ENCODE data around the gene SUZ12. TPM values are rescaled to one million over a fixed set of nuclear protein-coding genes. Genes with fewer than 3 reads are reported as not detected.
"Not testable (repeated sequence)": the region's sequence is repeated elsewhere in the genome, so short reads cannot be mapped to it uniquely, and the experiment has no call there.

Gene SUZ12
- total and polyA plus RNA-seq, 9 of the 15 experiments (the other 6 are each of a cell fraction or from before 2014, with no cell fraction given), result 19.5 to 64.3 (median 47.2) TPM

GRCh38 chr17:32021615-32021955 lies 84.8 kb downstream of the SUZ12 start:
- H3K9ac ChIP-seq (ENCODE audit: insufficient read depth in 1 of 2, low read depth in 2 of 2, low read length in 2 of 2), result 0 out of 4 replicates have a peak overlapping the region, but pooled peaks of 1 of the 2 experiments have one; percentile 4
- H3K79me2 ChIP-seq (ENCODE audit: control insufficient read depth, insufficient read depth, low read length), result no peaks in the 10 kb centered on the region
- ATAC-seq, result no peak
- H3K4me3 ChIP-seq, result no peak overlapping the region
- H2AFZ ChIP-seq (ENCODE audit: low read depth, low read length), result no peak overlapping the region
- intact Hi-C loops (cut with micrococcal nuclease) (no loop called here), in situ Hi-C loops (cut with MboI) (loop anchor here (10.0 kb wide), 1 partner anchor 977 kb away; no protein-coding TSS in a partner anchor)
- peaks cover 22% of the 10 kb centered on the region; the same call in 2 of the 3 replicates for H3K36me3 ChIP-seq (ENCODE audit: control insufficient read depth, insufficient read depth, low read length)
- WGBS (ENCODE audit: insufficient coverage, low coverage, missing lambda C conversion rate), result 84% methylated on average over 7 of the region's 7 CpGs
- FAIRE-seq, result no peak
- TF ChIP-seq GATAD2B (IDR thresholded peaks at IDR 0.05; ENCODE audit: borderline replicate concordance) (no peak), CEBPG (CRISPR knock-in tag; IDR thresholded peaks at IDR 0.05) (no peak), CEBPG (tag; conservative IDR thresholded peaks at IDR 0.05 in 1 of 2, IDR thresholded peaks at IDR 0.05 in 1 of 2) (no peak), CBX8 (IDR thresholded peaks at IDR 0.05; ENCODE audit: borderline replicate concordance, extremely low read depth, low read depth, low read length, poor library complexity, severe bottlenecking) (no peak), ZNF583 (CRISPR knock-in tag; IDR thresholded peaks at IDR 0.05) (no peak), ZBTB12 (CRISPR knock-in tag; IDR thresholded peaks at IDR 0.05) (no peak), ZNF780A (CRISPR knock-in tag; IDR thresholded peaks at IDR 0.05) (no peak), TAF15 (IDR thresholded peaks at IDR 0.05; ENCODE audit: low read depth, low read length) (no peak), ARID1B (IDR thresholded peaks at IDR 0.05) (no peak), ZNF507 (tag; conservative IDR thresholded peaks at IDR 0.05) (no peak), CSDE1 (IDR thresholded peaks at IDR 0.05) (no peak)
- H4K20me1 ChIP-seq (replicated peaks; ENCODE audit: control insufficient read depth, insufficient read depth, low read length), result no peaks in the 10 kb centered on the region
- H3K27me3 ChIP-seq (ENCODE audit: control insufficient read depth in 2 of 2, insufficient read depth in 2 of 2, low read length in 2 of 2), result no peaks in the 10 kb centered on the region
- H3K4me2 ChIP-seq (ENCODE audit: insufficient read depth, low read length), result no peak overlapping the region
- DNase-seq (ENCODE audit: extremely low read depth in 1 of 4, low spot score in 3 of 4), result no peak
- no peaks in the 10 kb centered on the region for H3K9me3 ChIP-seq (replicated peaks; ENCODE audit: control insufficient read depth, insufficient read depth, low read depth, low read length)
- ChIA-PET CTCF (ENCODE audit: low intra/inter-chr PET ratio) (no interaction called here), POLR2A (interaction anchor here (0.6 to 1.1 kb wide), 2 partner anchors 15 to 270 kb away, joined by 3 read pairs; no protein-coding TSS in a partner anchor)
- H3K4me1 ChIP-seq (replicated peaks in 1 of 2; ENCODE audit: control insufficient read depth in 2 of 2, insufficient read depth in 2 of 2, low read length in 2 of 2), result no peaks in the 10 kb centered on the region; a peak in 1 of 5 replicates
- no peak overlapping the region for H3K27ac ChIP-seq (ENCODE audit: extremely low read depth, low read depth, low read length)
- BruUV-seq (replicated peaks), result no TSS peak
- no peaks in the 10 kb centered on the region for H3K9me1 ChIP-seq (ENCODE audit: control insufficient read depth, insufficient read depth, low read length)

- H3K4me3 ChIP-seq; DNase-seq (ENCODE audit: extremely low read depth in 1 of 4, low spot score in 3 of 4); intact Hi-C loops (cut with micrococcal nuclease); CTCF ChIA-PET (ENCODE audit: low intra/inter-chr PET ratio); H4K20me1 ChIP-seq (replicated peaks; ENCODE audit: control insufficient read depth, insufficient read depth, low read length); H2AFZ ChIP-seq (ENCODE audit: low read depth, low read length); H3K79me2 ChIP-seq (ENCODE audit: control insufficient read depth, insufficient read depth, low read length); H3K27ac ChIP-seq (ENCODE audit: extremely low read depth, low read depth, low read length); FAIRE-seq; H3K4me1 ChIP-seq (replicated peaks in 1 of 2; ENCODE audit: control insufficient read depth in 2 of 2, insufficient read depth in 2 of 2, low read length in 2 of 2); POLR2A ChIA-PET; H3K9me1 ChIP-seq (ENCODE audit: control insufficient read depth, insufficient read depth, low read length); H3K9ac ChIP-seq (ENCODE audit: insufficient read depth in 1 of 2, low read depth in 2 of 2, low read length in 2 of 2); H3K9me3 ChIP-seq (replicated peaks; ENCODE audit: control insufficient read depth, insufficient read depth, low read depth, low read length); H3K27me3 ChIP-seq (ENCODE audit: control insufficient read depth in 2 of 2, insufficient read depth in 2 of 2, low read length in 2 of 2); H3K4me2 ChIP-seq (ENCODE audit: insufficient read depth, low read length); BruUV-seq (replicated peaks); ATAC-seq: not testable (repeated sequence)
- 100% methylated on average over 3 of the region's 5 CpGs for WGBS (ENCODE audit: insufficient coverage, low coverage, missing lambda C conversion rate)
- in situ Hi-C loops (cut with MboI), result loop anchor here (10.0 kb wide), 1 partner anchor 978 kb away; no protein-coding TSS in a partner anchor
- peaks cover 19% of the 10 kb centered on the region; the same call in 2 of the 3 replicates for H3K36me3 ChIP-seq (ENCODE audit: control insufficient read depth, insufficient read depth, low read length)
Measured at GRCh38 chr17:32022554-32022953, 85.7 kb downstream of the SUZ12 start.

All from K562 (cell line).